LNCaP clone FGC (cell line): ENCODE measurements around the gene STK17A.
"Not testable (repeated sequence)": the region's sequence is repeated elsewhere in the genome, so short reads cannot be mapped to it uniquely, and the experiment has no call there.

Experiments
- DNase-seq: peaks from one replicate; pipeline ENCODE4 v3.0.0-alpha.2; 2011; ENCODE audit warnings: low read depth
- H3K4me3 ChIP-seq: 2 replicates; pipeline ENCODE4 v1.5.1; 2011; ENCODE audit warnings: mild to moderate bottlenecking, low read depth, low read length, control low read depth
- CTCF ChIP-seq: IDR thresholded peaks from 2 replicates; pipeline ENCODE4 v1.5.1; 2012; ENCODE audit warnings: mild to moderate bottlenecking; ENCODE audit not compliant: control insufficient read depth, insufficient read depth; ENCODE audit errors: extremely low read depth

The STK17A gene

GRCh38 chr7:43669286-43670081 lies 86.6 kb downstream of the STK17A start:
- H3K4me3 ChIP-seq: no peak overlapping the region
- no peak for TF ChIP-seq CTCF
- DNase-seq: no peak

GRCh38 chr7:43671521-43671920 lies 88.6 kb downstream of the STK17A start:
- TF ChIP-seq CTCF: no peak
- no peak overlapping the region for H3K4me3 ChIP-seq
- no peak for DNase-seq

- not testable (repeated sequence) for DNase-seq, H3K4me3 ChIP-seq
Measured at GRCh38 chr7:43673243-43673976, 90.5 kb downstream of the STK17A start.

GRCh38 chr7:43674559-43675436 lies 91.9 kb downstream of the STK17A start:
- TF ChIP-seq CTCF: no peak
- no peak overlapping the region for H3K4me3 ChIP-seq
- peak; percentile 48 for DNase-seq
